Astrocyte (in vitro differentiated cells and primary cell): ENCODE results near the gene MYH7B. TPM values are rescaled to one million over a fixed set of nuclear protein-coding genes. Genes with fewer than 3 reads are reported as not detected.

Source experiments
- DNase-seq: peaks from one replicate; pipeline ENCODE4 v3.0.0-alpha.2; 2010; ENCODE audit warnings: low read depth
- FAIRE-seq: peaks from 2 replicates; lab custom pipeline; 2011; peaks lifted over from hg19 to GRCh38; lab: Jason Lieb, UNC
- H2AFZ ChIP-seq: 2 replicates; pipeline ENCODE4 v1.6.0; 2012; ENCODE audit warnings: low read depth, low read length, inconsistent platforms
- H3K27ac ChIP-seq: 2 replicates; pipeline ENCODE4 v1.5.1; 2011; ENCODE audit warnings: low read depth, low read length, inconsistent platforms
- H3K27me3 ChIP-seq: 2 replicates; pipeline ENCODE4 v1.6.0; 2011; ENCODE audit warnings: low read length, inconsistent platforms; ENCODE audit not compliant: insufficient read depth
- H3K36me3 ChIP-seq: 2 replicates; pipeline ENCODE4 v1.5.1; 2011; ENCODE audit warnings: low read length, inconsistent platforms; ENCODE audit not compliant: insufficient read depth
- H3K4me1 ChIP-seq: 2 replicates; pipeline ENCODE4 v1.5.1; 2011; ENCODE audit warnings: low read length, inconsistent platforms; ENCODE audit not compliant: insufficient read depth
- H3K4me2 ChIP-seq: 2 replicates; pipeline ENCODE4 v1.6.0; 2012; ENCODE audit warnings: low read length, inconsistent platforms
- H3K4me3 ChIP-seq: 2 replicates; pipeline ENCODE4 v1.5.1; 2011; ENCODE audit warnings: low read depth, mild to moderate bottlenecking, low read length, inconsistent platforms; ENCODE audit not compliant: insufficient read depth
- H3K79me2 ChIP-seq: 2 replicates; pipeline ENCODE4 v1.6.0; 2012; ENCODE audit warnings: mild to moderate bottlenecking, low read length, inconsistent platforms; ENCODE audit not compliant: insufficient read depth
- H3K9ac ChIP-seq: 2 replicates; pipeline ENCODE4 v1.6.0; 2012; ENCODE audit warnings: mild to moderate bottlenecking, low read length, inconsistent platforms
- H3K9me3 ChIP-seq: 2 replicates; pipeline ENCODE4 v1.5.1; 2012; ENCODE audit warnings: low read depth, mild to moderate bottlenecking, low read length, inconsistent platforms; ENCODE audit not compliant: insufficient read depth
- H4K20me1 ChIP-seq: 2 replicates; pipeline ENCODE4 v1.6.0; 2012; ENCODE audit warnings: low read length, inconsistent platforms; ENCODE audit not compliant: insufficient read depth
- H3K27ac Mint-ChIP-seq: one replicate; pipeline ENCODE4 v1.8.0; 2021; ENCODE audit warnings: mild to moderate bottlenecking, mixed read lengths; ENCODE audit not compliant: unreplicated experiment
- H3K27me3 Mint-ChIP-seq: one replicate; pipeline ENCODE4 v1.8.0; 2021; ENCODE audit warnings: low read depth, mixed read lengths; ENCODE audit not compliant: unreplicated experiment
- H3K36me3 Mint-ChIP-seq: one replicate; pipeline ENCODE4 v1.8.0; 2021; ENCODE audit warnings: low read depth, mixed read lengths; ENCODE audit not compliant: unreplicated experiment
- H3K4me1 Mint-ChIP-seq: one replicate; pipeline ENCODE4 v1.8.0; 2021; ENCODE audit warnings: low read depth, mixed read lengths; ENCODE audit not compliant: unreplicated experiment
- H3K4me3 Mint-ChIP-seq: one replicate; pipeline ENCODE4 v1.8.0; 2021; ENCODE audit warnings: mild to moderate bottlenecking, moderate library complexity, mixed read lengths; ENCODE audit not compliant: unreplicated experiment
- H3K9me3 Mint-ChIP-seq: one replicate; pipeline ENCODE4 v1.8.0; 2021; ENCODE audit warnings: mild to moderate bottlenecking, mixed read lengths; ENCODE audit not compliant: unreplicated experiment
- CTCF ChIP-seq: IDR thresholded peaks from 2 replicates; pipeline ENCODE4 v1.5.1; 2011; ENCODE audit warnings: low read depth, mild to moderate bottlenecking, inconsistent platforms, low read length, moderate library complexity; ENCODE audit not compliant: insufficient read depth
- EZH2 ChIP-seq: IDR thresholded peaks from 2 replicates; pipeline ENCODE4 v1.6.1; 2012; ENCODE audit warnings: mild to moderate bottlenecking, low read length, inconsistent platforms; ENCODE audit not compliant: insufficient read depth
- total RNA-seq: library from RNA; stranded (reverse); gene quantifications from 2 replicates; pipeline ENCODE4 v1.2.1, GENCODE V29; 2021

MYH7B gene
- total RNA-seq, 1 donor from 2014 or later, result 0.11 TPM

DNA sequence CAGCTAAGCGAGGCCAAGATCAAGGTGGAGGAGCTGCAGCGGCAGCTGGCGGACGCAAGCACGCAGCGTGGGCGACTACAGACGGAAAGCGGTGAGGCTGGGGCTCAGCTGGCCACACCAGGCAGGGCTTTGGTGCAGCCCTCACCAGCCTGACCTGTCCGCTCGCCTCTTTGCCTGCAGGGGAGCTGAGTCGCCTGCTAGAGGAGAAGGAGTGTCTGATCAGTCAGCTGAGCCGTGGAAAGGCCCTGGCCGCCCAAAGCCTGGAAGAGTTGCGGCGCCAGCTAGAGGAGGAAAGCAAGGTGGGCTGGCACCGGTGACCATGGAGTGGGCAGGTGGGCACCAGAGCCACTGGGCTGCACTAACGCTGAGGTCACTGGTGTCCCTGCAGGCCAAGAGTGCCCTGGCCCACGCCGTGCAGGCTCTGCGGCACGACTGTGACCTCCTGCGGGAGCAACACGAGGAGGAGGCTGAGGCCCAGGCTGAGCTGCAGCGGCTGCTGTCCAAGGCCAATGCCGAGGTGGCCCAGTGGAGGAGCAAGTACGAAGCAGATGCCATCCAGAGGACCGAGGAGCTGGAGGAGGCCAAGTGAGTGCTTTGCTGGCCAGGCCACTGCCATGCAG is 42.8 kb downstream of the MYH7B start:
- Histone ChIP-seq H3K4me1 (no peaks in the 10 kb centered on the region), H3K79me2 (no peaks in the 10 kb centered on the region), H3K4me3 (no peak overlapping the region), H3K36me3 (no peaks in the 10 kb centered on the region), H2AFZ (no peak overlapping the region), H3K27ac (no peak overlapping the region), H3K27me3 (no peaks in the 10 kb centered on the region), H4K20me1 (peaks cover 54% of the 10 kb centered on the region), H3K4me2 (no peak overlapping the region), H3K9ac (no peak overlapping the region), H3K9me3 (no peaks in the 10 kb centered on the region)
- TF ChIP-seq CTCF, result no peak
- TF ChIP-seq EZH2, result no peak
- H3K27me3 Mint-ChIP-seq, result no peaks in the 10 kb centered on the region
- peaks cover 3% of the 10 kb centered on the region for H3K4me1 Mint-ChIP-seq
- no peak overlapping the region for H3K27ac Mint-ChIP-seq
- no peaks in the 10 kb centered on the region for H3K9me3 Mint-ChIP-seq
- no peak for FAIRE-seq
- peaks cover 17% of the 10 kb centered on the region for H3K36me3 Mint-ChIP-seq
- DNase-seq, result no peak
- H3K4me3 Mint-ChIP-seq, result no peak overlapping the region

- FAIRE-seq (no peak), DNase-seq (no peak)
- Mint-ChIP-seq H3K9me3 (no peaks in the 10 kb centered on the region), H3K4me1 (peaks cover 3% of the 10 kb centered on the region), H3K36me3 (peaks cover 19% of the 10 kb centered on the region), H3K4me3 (no peak overlapping the region), H3K27ac (no peak overlapping the region), H3K27me3 (no peaks in the 10 kb centered on the region)
- peaks cover 54% of the 10 kb centered on the region for H4K20me1 ChIP-seq
- no peak overlapping the region for H3K4me2 ChIP-seq
- no peaks in the 10 kb centered on the region for H3K27me3 ChIP-seq
- no peak overlapping the region for H3K4me3 ChIP-seq
- no peak overlapping the region for H2AFZ ChIP-seq
- H3K27ac ChIP-seq, result no peak overlapping the region
- H3K36me3 ChIP-seq, result no peaks in the 10 kb centered on the region
- H3K79me2 ChIP-seq, result no peaks in the 10 kb centered on the region
- H3K9ac ChIP-seq, result no peak overlapping the region
- no peaks in the 10 kb centered on the region for H3K9me3 ChIP-seq
- TF ChIP-seq CTCF (no peak), EZH2 (no peak)
- H3K4me1 ChIP-seq, result no peaks in the 10 kb centered on the region
Observed at GRCh38 chr20:34999021-34999451, 43.4 kb downstream of the MYH7B start.

DNA sequence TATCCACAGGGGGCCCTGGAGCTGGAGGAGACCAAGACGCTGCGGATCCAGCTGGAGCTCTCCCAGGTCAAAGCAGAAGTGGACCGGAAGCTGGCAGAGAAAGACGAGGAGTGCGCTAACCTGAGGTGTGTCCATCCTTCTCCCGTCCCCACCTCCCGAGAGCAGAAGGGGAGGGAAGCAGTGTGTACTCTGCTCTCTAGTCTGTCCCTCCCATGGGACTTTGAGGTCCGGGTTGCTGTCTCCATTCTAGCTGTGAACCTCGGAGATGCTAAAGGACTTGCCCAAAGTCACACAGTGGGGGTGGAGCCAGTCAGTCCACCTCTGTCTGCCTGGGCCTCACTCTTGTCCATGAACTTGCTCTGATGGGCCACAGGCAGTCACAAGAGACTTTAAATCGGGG is 44.1 kb downstream of the MYH7B start:
- Histone ChIP-seq H4K20me1 (peaks cover 56% of the 10 kb centered on the region), H3K27ac (no peak overlapping the region), H3K9me3 (no peaks in the 10 kb centered on the region), H3K36me3 (peaks cover under 1% of the 10 kb centered on the region), H3K27me3 (no peaks in the 10 kb centered on the region), H3K4me1 (no peaks in the 10 kb centered on the region), H3K79me2 (no peaks in the 10 kb centered on the region), H2AFZ (no peak overlapping the region), H3K9ac (no peak overlapping the region), H3K4me2 (no peak overlapping the region), H3K4me3 (no peak overlapping the region)
- Mint-ChIP-seq H3K36me3 (peaks cover 23% of the 10 kb centered on the region), H3K27ac (no peak overlapping the region), H3K4me1 (peaks cover 3% of the 10 kb centered on the region), H3K9me3 (no peaks in the 10 kb centered on the region), H3K4me3 (no peak overlapping the region), H3K27me3 (no peaks in the 10 kb centered on the region)
- FAIRE-seq (no peak), DNase-seq (no peak)
- TF ChIP-seq EZH2 (no peak), CTCF (no peak)
